Regular cardiac myocyte (primary cell): Measurements from ENCODE around the gene RFTN1. TPM values are rescaled to one million over a fixed set of nuclear protein-coding genes. Genes with fewer than 3 reads are reported as not detected.

Experiments
- total RNA-seq: library from RNA; depleted of rRNA; stranded (reverse); fragments of >200 nt; gene quantifications from 2 replicates; pipeline ENCODE4 v1.2.3, GENCODE V29; 2014

RFTN1 gene, protein sequence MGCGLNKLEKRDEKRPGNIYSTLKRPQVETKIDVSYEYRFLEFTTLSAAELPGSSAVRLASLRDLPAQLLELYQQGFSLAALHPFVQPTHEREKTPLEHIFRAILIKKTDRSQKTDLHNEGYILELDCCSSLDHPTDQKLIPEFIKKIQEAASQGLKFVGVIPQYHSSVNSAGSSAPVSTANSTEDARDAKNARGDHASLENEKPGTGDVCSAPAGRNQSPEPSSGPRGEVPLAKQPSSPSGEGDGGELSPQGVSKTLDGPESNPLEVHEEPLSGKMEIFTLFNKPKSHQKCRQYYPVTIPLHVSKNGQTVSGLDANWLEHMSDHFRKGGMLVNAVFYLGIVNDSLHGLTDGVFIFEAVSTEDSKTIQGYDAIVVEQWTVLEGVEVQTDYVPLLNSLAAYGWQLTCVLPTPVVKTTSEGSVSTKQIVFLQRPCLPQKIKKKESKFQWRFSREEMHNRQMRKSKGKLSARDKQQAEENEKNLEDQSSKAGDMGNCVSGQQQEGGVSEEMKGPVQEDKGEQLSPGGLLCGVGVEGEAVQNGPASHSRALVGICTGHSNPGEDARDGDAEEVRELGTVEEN
- 31.6 and 54.7 TPM in 2 replicates for total RNA-seq

DNA sequence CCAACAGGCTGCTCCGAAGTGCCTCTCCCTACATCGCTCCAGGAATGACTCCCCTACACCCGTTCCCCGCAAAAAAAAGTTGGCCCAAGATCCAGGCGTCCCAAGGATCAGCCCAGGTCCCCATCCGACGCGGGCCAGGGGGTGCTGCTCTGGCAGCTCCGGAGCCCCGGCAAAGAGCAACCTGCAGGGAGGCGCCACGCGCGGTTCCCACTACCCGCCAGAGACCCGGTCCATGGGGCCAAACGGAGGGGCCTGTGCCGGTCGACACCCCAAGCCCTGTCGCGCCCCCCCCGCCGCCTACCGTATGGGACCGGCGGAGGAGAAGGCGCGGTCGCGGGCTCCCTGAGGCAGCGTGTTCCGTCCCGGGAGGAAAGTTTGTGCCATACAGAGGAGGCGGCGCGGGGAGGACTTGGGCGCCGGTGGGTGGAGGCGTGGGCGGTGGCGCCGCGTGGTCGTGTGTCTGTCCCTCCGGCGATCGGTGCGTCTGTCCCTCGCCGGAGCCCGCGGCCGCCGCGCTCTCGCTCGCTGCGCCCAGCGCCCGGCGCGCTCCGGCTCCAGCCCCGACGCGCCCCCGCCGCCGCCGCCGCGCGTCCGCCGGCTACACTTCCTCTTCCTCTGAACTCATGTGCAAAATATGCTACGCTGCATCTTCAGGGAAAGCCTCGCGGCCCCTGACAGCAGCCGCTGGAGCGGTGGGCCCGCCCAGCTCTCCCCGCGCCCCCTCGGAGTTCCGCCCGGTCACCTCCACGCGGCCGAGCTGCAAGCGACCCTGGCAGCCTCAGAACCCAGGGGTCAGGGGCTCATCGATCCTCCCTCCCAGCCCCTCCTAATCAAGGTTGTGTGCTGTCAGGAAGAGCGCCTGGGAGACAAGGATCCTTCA lies at the start of gene RFTN1:
Gene RFTN1, minus strand, starts transcription at position 559 of the 880 bp plus-strand sequence. CDS start 19,830 bp downstream, outside the sequence.

Other genes starting within 250 kb of the RFTN1 start
- 19.4 and 29.1 TPM in 2 replicates for gene DPH3, start 248.8 kb downstream of the RFTN1 start, total RNA-seq
- 7.9 and 11.3 TPM in 2 replicates for gene OXNAD1, start 248.5 kb downstream of the RFTN1 start, total RNA-seq
- not detected in 2 replicates for gene DAZL, start 91.7 kb upstream of the RFTN1 start, total RNA-seq